Left colon (tissue), 2 donors: ENCODE results near the gene FMN1. TPM values are rescaled to one million over a fixed set of nuclear protein-coding genes. Genes with fewer than 3 reads are reported as not detected.

Experiments used
- ATAC-seq: fragments of 200-7000 bp; cut with Tn5 transposase; one replicate; pipeline ENCODE4 v1.9.1; 2020; ENCODE audit warnings: mild to moderate bottlenecking, moderate library complexity
- DNase-seq, 2 donors: peaks; one replicate each; pipeline ENCODE4 v3.0.0-alpha.2; 2020
- intact Hi-C, 2 donors: fragments of 100-400 bp; cut with DNase I in 1 of 2; cut with micrococcal nuclease in 1 of 2; formaldehyde crosslinking; loops; one replicate each; pipeline versions ENCODE4 v1.11.2 to v1.14.0; 2022; cut with DNase I, micrococcal nuclease
- total RNA-seq, 2 donors: library from RNA; stranded (reverse); fragmentation: NEBNext Ultra II Directional; extraction: Animal tissue kit (Norgen Biotek cat#: 25700); gene quantifications; one replicate each; pipeline ENCODE4 v1.2.1, GENCODE V29; 2021
- donor health status: DM: no; HTN: no; CAD: no.
- donor health status: DM: yes; HTN: yes; CAD: no.

The FMN1 gene
- total RNA-seq, 2 donors from 2014 or later: 36.2 to 48.3 TPM

DNA sequence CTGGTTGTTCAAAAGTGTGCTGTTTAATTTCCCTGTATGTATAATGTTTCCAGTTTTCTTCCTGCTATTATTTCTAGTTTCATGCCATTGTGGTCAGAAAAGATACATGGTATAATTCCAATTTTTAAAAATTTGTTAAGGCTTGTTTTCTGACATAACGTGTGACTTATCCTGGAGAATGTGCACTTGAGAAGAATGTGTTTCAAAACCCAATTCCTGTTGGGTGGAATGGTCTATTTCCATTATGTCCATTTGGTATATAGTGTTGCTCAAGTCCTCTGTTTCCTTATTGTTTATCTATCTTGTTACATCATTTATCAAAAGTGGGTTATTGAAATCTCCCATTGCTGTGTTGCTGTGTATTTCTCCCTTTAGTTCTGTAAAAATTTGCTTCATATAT, 261.3 kb downstream of the FMN1 start:
- no peak for ATAC-seq
- intact Hi-C loops: no loop called here
- no peak for DNase-seq

GRCh38 chr15:32928876-32929275, 265.6 kb downstream of the FMN1 start:
- ATAC-seq: no peak
- intact Hi-C loops: no loop called here

GRCh38 chr15:32927124-32927523, 267.4 kb downstream of the FMN1 start:
- intact Hi-C loops: no loop called here
- DNase-seq (no peak), ATAC-seq (no peak)

More at GRCh38 chr15:32928876-32929275, 265.6 kb downstream of the FMN1 start:
- DNase-seq: no peak

- DNase-seq (no peak), ATAC-seq (no peak)
- intact Hi-C loops: no loop called here
Observed at GRCh38 chr15:32923176-32923575, 271.3 kb downstream of the FMN1 start.

- no peak for DNase-seq
- ATAC-seq: no peak
- intact Hi-C loops: no loop called here
Observed at GRCh38 chr15:32922541-32922940, 272.0 kb downstream of the FMN1 start.

DNA sequence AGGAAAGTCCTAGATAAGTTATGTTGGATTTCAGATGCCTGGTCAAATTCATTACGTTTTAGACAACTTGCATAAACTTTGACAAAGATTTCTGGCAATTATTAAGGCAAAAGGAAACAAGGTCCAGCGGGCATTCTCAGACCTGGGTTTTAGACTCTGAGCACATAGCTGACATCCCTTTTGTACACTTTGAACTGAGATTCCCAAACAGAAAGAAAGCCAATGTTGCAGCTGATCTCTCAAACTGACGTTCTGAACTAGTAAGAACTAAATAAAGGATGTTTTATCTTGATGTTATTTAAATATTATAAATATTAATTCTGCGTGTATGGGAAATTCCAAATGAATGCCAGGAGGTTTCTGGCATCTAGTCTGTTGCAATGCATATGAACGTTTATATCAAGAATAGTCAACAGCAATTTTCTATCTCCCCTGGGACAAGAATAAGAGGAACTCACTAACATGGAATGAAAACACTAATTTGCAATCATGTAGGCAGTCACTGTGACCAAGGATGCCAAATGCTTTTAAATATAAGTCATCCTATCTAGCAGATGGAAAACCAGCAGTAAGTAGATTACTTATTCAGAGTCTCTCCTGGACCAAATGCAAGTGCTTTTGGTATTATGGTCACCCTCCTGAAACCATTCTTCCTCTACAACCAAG, 274.6 kb downstream of the FMN1 start:
- ATAC-seq: no peak

GRCh38 chr15:32918547-32918946, 276.0 kb downstream of the FMN1 start:
- DNase-seq (no peak), ATAC-seq (no peak)
- intact Hi-C loops: no loop called here

More for the DNA sequence above, 274.6 kb downstream of the FMN1 start:
- no peak for DNase-seq
- intact Hi-C loops: no loop called here

- intact Hi-C loops: no loop called here
- ATAC-seq (no peak), DNase-seq (no peak)
Observed at GRCh38 chr15:32910839-32911238, 283.7 kb downstream of the FMN1 start.

GRCh38 chr15:32909431-32909830, 285.1 kb downstream of the FMN1 start:
- no peak for DNase-seq
- intact Hi-C loops: no loop called here
- no peak for ATAC-seq

GRCh38 chr15:32908872-32909271, 285.6 kb downstream of the FMN1 start:
- no peak for ATAC-seq
- no peak for DNase-seq
- intact Hi-C loops: no loop called here

GRCh38 chr15:32908135-32908801, 286.2 kb downstream of the FMN1 start:
- intact Hi-C loops: no loop called here
- DNase-seq: no peak
- peak; percentile 14 for ATAC-seq

- intact Hi-C loops: no loop called here
- DNase-seq (no peak), ATAC-seq (no peak)
Observed at GRCh38 chr15:32905481-32905880, 289.0 kb downstream of the FMN1 start.

DNA sequence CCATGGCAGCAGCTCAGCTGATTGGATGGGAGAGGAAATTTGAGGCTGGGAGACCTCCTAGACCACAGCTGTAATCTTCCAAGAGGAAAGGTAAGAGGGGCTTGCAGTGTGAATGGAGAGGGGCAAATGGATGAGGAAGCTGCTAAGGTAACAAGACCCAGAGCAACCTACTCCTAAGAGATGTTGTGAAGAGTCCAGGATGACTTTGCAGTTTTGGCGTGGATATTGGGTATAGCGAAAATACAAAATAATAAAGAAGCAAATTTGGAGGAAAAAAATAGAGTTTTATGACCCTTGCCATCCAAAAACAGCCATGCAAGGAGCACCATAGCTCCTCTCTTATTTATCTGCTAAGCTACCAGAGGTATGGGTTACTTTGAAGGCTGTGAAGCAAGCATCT, 290.1 kb downstream of the FMN1 start:
- DNase-seq: no peak
- intact Hi-C loops: no loop called here
- ATAC-seq: no peak

DNA sequence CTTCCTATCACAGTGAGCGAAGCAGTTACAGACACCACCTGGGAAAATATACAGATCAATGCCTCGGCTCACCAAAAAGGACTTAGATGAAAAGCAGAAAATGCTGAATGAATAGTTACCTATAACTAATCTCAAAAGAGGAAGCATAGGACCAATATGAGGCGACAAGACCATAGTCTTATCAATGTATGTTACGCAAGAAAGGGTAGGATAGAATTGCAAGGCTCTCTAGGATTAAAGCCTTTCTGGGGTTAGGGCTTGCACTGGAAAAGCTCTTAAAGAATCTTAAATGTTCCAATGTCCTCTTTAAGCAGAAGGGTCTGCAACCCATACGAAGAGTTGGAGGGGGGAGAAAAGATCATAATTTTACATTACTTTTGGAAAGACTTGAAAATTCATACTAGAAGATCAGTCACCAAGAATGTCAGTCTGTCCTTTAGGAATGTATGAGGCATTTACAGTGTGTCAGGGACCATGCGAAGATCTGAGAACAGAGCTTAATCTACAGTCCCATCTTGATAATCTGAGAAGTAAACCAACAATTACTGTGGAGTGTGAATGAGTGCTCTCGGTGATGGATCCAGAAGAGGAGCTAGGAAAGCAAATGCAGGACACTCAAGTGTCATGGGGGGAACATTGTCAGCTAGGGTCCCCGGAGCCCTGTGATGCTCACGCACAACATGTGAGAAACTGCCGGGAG, 290.8 kb downstream of the FMN1 start:
- DNase-seq: no peak
- intact Hi-C loops: no loop called here
- no peak for ATAC-seq

DNA sequence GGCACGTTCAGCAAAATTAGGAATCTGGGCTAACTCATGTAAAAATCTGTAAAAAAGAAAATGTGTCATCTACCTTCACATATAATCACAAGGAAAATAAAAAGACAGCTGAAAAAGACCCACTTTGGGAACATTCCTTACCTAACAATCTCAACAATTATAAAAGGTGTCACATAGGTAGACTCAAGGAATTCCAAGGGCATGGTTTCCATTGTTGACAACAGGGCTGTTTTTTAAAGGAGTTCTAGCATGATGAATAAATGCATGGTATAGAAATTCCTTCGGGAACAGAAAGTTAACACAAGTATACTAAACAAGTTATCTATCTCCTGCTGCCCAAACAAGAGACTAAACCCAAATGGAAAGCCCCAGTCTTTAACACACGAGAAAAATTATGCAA, 292.5 kb downstream of the FMN1 start:
- ATAC-seq: no peak
- no peak for DNase-seq
- intact Hi-C loops: no loop called here

GRCh38 chr15:32901192-32901591, 293.3 kb downstream of the FMN1 start:
- DNase-seq (no peak), ATAC-seq (no peak)
- intact Hi-C loops: no loop called here

GRCh38 chr15:32899126-32899596, 295.4 kb downstream of the FMN1 start:
- DNase-seq (no peak), ATAC-seq (peak; percentile 21)
- intact Hi-C loops: no loop called here

DNA sequence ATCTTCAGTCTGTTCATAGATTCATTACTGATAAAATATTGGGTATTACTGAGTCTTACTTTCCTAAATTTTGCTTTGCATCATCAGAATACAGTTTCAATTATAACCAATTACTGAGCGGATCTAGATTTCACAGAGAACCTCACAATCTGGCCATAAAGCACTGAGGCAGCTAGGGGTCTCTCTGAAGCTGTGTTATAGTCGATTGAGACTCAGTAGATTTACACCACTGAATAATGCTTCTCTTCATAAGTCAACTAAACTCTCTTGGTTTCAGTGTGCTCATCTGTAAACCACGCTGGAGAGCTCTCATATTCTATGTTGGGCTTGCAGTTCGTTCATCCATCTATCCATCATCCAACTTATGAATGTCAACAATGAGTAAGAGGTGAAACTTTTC, 296.1 kb downstream of the FMN1 start:
- DNase-seq (no peak), ATAC-seq (no peak)
- intact Hi-C loops: no loop called here

- ATAC-seq: no peak
- DNase-seq: no peak
- intact Hi-C loops: no loop called here
Observed at GRCh38 chr15:32893421-32893820, 301.1 kb downstream of the FMN1 start.

- no peak for ATAC-seq
- intact Hi-C loops: no loop called here
- DNase-seq: no peak
Observed at GRCh38 chr15:32889214-32889613, 305.3 kb downstream of the FMN1 start.
